ENCODE data around the gene RPL26. TPM values are rescaled to one million over a fixed set of nuclear protein-coding genes. Genes with fewer than 3 reads are reported as not detected.

Gene RPL26
- total RNA-seq, 1 experiment from 2014 or later = 1,369 TPM

DNA sequence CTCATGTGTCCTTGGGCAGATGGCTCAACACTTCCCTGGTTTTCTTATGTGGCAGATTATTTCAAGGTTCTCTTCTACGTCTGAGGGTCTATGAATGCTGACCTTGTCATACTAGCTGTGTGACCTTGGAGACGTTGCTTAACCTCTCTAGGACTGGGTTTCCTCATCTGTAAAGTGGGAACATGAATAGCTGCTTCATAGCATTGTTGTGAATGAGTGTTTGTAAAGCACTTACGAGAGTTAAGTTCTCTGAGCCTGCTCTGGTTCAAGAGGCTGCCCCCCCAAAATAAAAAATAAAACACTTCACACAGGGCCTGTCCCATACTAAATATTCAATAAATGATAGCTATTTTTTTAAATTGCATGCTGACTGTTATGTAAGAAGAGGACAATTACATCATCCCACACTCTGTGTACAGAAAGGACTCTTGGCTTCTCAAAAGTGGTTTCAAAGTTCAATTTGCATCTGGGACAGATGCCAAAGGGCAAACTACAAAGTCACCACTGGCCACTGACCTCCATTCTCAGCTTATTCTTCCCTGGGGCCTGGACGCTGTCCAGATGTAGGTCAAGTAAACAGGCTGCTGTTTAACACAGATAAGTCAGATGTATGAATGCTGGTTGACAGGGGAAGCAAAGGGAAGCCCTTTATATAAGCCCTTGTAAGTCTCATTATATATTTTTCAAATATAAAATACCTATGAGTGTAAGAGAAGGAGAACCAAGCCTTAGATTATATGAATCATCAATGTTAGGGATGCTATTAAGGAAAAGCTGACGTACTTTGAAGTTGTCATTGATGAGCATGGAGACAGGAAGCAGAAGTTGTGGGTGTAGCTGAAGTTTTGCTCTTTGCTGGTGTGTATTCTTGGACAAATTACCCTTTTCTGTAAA lies 37.3 kb upstream of the RPL26 start:
- TF ChIP-seq EZH2phosphoT487 (IDR thresholded peaks at IDR 0.05; ENCODE audit: borderline replicate concordance, low read length) (no peak), EZH2 (IDR thresholded peaks at IDR 0.05; ENCODE audit: low read length, unreplicated experiment) (no peak)
- TF ChIP-seq, protein P1, sequence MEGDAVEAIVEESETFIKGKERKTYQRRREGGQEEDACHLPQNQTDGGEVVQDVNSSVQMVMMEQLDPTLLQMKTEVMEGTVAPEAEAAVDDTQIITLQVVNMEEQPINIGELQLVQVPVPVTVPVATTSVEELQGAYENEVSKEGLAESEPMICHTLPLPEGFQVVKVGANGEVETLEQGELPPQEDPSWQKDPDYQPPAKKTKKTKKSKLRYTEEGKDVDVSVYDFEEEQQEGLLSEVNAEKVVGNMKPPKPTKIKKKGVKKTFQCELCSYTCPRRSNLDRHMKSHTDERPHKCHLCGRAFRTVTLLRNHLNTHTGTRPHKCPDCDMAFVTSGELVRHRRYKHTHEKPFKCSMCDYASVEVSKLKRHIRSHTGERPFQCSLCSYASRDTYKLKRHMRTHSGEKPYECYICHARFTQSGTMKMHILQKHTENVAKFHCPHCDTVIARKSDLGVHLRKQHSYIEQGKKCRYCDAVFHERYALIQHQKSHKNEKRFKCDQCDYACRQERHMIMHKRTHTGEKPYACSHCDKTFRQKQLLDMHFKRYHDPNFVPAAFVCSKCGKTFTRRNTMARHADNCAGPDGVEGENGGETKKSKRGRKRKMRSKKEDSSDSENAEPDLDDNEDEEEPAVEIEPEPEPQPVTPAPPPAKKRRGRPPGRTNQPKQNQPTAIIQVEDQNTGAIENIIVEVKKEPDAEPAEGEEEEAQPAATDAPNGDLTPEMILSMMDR (conservative IDR thresholded peaks at IDR 0.05; ENCODE audit: low read depth, low read length) = no peak
- H4K20me1 ChIP-seq (ENCODE audit: low read length) = no peaks in the 10 kb centered on the region
- H3K27ac ChIP-seq (ENCODE audit: low read length) = no peak overlapping the region
- H3K4me3 ChIP-seq (ENCODE audit: low read length) = no peak overlapping the region
- H3K9me2 ChIP-seq (replicated peaks; ENCODE audit: low read length) = no peaks in the 10 kb centered on the region
- no peaks in the 10 kb centered on the region for H3K27me3 ChIP-seq (ENCODE audit: low read length)
- H3K36me3 ChIP-seq (ENCODE audit: low read depth, low read length) = no peaks in the 10 kb centered on the region
- H3K4me1 ChIP-seq (ENCODE audit: insufficient read depth, low read length) = 0 out of 2 replicates have a peak, but pooled peaks cover 5% of the 10 kb centered on the region
- ATAC-seq (peak; percentile 18; the same call in 1 of the 2 replicates), DNase-seq (peak; percentile 16)
- BruUV-seq (replicated peaks) = no TSS peak
- H2AFZ ChIP-seq (ENCODE audit: low read length) = no peak overlapping the region
- ChIA-PET POLR2A (ENCODE audit: unreplicated experiment) (interaction anchor here (0.6 kb wide), 1 partner anchor 40 kb away, joined by 3 read pairs; no protein-coding TSS in a partner anchor), CTCF (interaction anchor here (1.4 kb wide), 1 partner anchor 10 kb away, joined by 4 read pairs; no protein-coding TSS in a partner anchor)
- no peak overlapping the region for H3K4me2 ChIP-seq (ENCODE audit: low read length)
- no peaks in the 10 kb centered on the region for H3K9me3 ChIP-seq (ENCODE audit: low read length)
- intact Hi-C loops (cut with micrococcal nuclease) = no loop called here
- H3F3A ChIP-seq (ENCODE audit: low read length, unreplicated experiment) = no peaks in the 10 kb centered on the region
- no peaks in the 10 kb centered on the region for H3K79me2 ChIP-seq (ENCODE audit: low read length)
- no peak overlapping the region for H3K9ac ChIP-seq (ENCODE audit: low read length)

DNA sequence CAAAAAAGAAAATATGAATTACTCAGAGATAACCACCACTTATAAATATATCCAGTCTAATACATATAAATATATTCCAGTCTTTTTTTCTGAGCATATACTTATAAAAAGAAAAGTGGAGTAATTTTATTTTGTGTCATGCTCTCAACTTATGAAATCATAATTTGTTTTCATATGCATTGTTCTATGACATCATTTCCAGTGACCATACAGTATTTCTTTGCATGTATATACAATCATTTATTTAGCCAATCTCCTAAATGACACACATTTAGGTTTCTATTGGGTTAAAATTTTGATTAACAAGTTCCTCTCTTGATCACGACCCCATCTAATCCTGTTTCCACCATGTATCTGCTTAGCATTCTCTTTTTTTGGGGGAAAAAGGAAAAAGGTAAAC lies 36.3 kb upstream of the RPL26 start:
- H3K9me2 ChIP-seq (replicated peaks; ENCODE audit: low read length) = no peaks in the 10 kb centered on the region
- H2AFZ ChIP-seq (ENCODE audit: low read length) = no peak overlapping the region
- H3K4me2 ChIP-seq (ENCODE audit: low read length) = no peak overlapping the region
- no peak overlapping the region for H3K9ac ChIP-seq (ENCODE audit: low read length)
- no peaks in the 10 kb centered on the region for H3K36me3 ChIP-seq (ENCODE audit: low read depth, low read length)
- intact Hi-C loops (cut with micrococcal nuclease) = no loop called here
- no peak overlapping the region for H3K4me3 ChIP-seq (ENCODE audit: low read length)
- ChIA-PET POLR2A (ENCODE audit: unreplicated experiment) (no interaction called here), CTCF (interaction anchor here (1.4 kb wide), 1 partner anchor 9 kb away, joined by 4 read pairs; no protein-coding TSS in a partner anchor)
- no TSS peak for BruUV-seq (replicated peaks)
- no peaks in the 10 kb centered on the region for H3F3A ChIP-seq (ENCODE audit: low read length, unreplicated experiment)
- H3K79me2 ChIP-seq (ENCODE audit: low read length) = no peaks in the 10 kb centered on the region
- H4K20me1 ChIP-seq (ENCODE audit: low read length) = no peaks in the 10 kb centered on the region
- H3K4me1 ChIP-seq (ENCODE audit: insufficient read depth, low read length) = no peaks in the 10 kb centered on the region
- no peak overlapping the region for H3K27ac ChIP-seq (ENCODE audit: low read length)
- DNase-seq = no peak
- TF ChIP-seq EZH2phosphoT487 (IDR thresholded peaks at IDR 0.05; ENCODE audit: borderline replicate concordance, low read length) = no peak
- TF ChIP-seq, protein P1 (conservative IDR thresholded peaks at IDR 0.05; ENCODE audit: low read depth, low read length) = no peak
- no peaks in the 10 kb centered on the region for H3K9me3 ChIP-seq (ENCODE audit: low read length)
- H3K27me3 ChIP-seq (ENCODE audit: low read length) = no peaks in the 10 kb centered on the region
- no peak for ATAC-seq

DNA sequence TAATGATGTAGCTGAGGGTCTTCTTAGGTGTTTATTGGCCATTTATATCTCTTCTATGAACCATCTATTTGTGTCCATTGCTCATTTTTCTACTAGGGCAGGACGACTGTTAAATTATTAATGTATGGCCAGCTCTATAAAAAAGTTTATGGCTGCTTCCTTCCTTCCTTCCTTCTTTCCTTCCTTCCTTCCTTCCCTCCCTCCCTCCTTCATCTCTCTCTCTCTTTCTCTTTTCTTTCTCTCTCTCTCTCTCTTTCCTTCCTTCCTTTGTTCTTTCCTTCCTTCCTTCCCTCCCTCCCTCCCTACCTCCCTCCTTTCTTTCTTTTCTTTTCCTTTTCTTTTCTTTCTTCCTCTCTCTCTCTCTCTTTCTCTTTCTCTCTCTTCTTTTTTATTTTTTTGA lies 35.5 kb upstream of the RPL26 start:
- Histone ChIP-seq H3K27ac (ENCODE audit: low read length) (no peak overlapping the region), H3K9ac (ENCODE audit: low read length) (no peak overlapping the region), H3K4me1 (ENCODE audit: insufficient read depth, low read length) (no peaks in the 10 kb centered on the region), H3K79me2 (ENCODE audit: low read length) (no peaks in the 10 kb centered on the region), H3K4me2 (ENCODE audit: low read length) (no peak overlapping the region), H2AFZ (ENCODE audit: low read length) (no peak overlapping the region), H3K9me2 (replicated peaks; ENCODE audit: low read length) (no peaks in the 10 kb centered on the region), H3K36me3 (ENCODE audit: low read depth, low read length) (no peaks in the 10 kb centered on the region), H4K20me1 (ENCODE audit: low read length) (no peaks in the 10 kb centered on the region), H3K4me3 (ENCODE audit: low read length) (no peak overlapping the region), H3K9me3 (ENCODE audit: low read length) (no peaks in the 10 kb centered on the region), H3F3A (ENCODE audit: low read length, unreplicated experiment) (no peaks in the 10 kb centered on the region), H3K27me3 (ENCODE audit: low read length) (no peaks in the 10 kb centered on the region)
- intact Hi-C loops (cut with micrococcal nuclease) = no loop called here
- CTCF ChIA-PET = no interaction called here
- ATAC-seq (no peak), DNase-seq (no peak)
- POLR2A ChIA-PET (ENCODE audit: unreplicated experiment) = no interaction called here
- no TSS peak for BruUV-seq (replicated peaks)
- TF ChIP-seq, protein P1 (conservative IDR thresholded peaks at IDR 0.05; ENCODE audit: low read depth, low read length) = no peak
- TF ChIP-seq EZH2phosphoT487 (IDR thresholded peaks at IDR 0.05; ENCODE audit: borderline replicate concordance, low read length) = no peak
- no peak for TF ChIP-seq EZH2 (IDR thresholded peaks at IDR 0.05; ENCODE audit: low read length, unreplicated experiment)

Measured in PC-3 (cell line).